Stomach smooth muscle (tissue), 2 donors: ENCODE measurements around the gene ZDHHC1.

Source experiments
- H3K27ac ChIP-seq: one replicate; pipeline ENCODE4 v1.7.0; 2013; ENCODE audit warnings: mild to moderate bottlenecking, low read length, inconsistent platforms
- H3K27me3 ChIP-seq, 2 donors: one replicate each; pipeline ENCODE4 v1.7.0; 2013; ENCODE audit warnings: low read length in 2 of 2; ENCODE audit not compliant: insufficient read depth in 2 of 2, control insufficient read depth in 1 of 2
- H3K36me3 ChIP-seq, 2 donors: one replicate each; pipeline ENCODE4 v1.7.0; 2013; ENCODE audit warnings: low read length in 2 of 2; ENCODE audit not compliant: control insufficient read depth in 2 of 2, insufficient read depth in 2 of 2
- H3K4me1 ChIP-seq: one replicate; pipeline ENCODE4 v1.7.0; 2013; ENCODE audit warnings: low read length; ENCODE audit not compliant: control insufficient read depth, insufficient read depth
- H3K4me3 ChIP-seq, 2 donors: one replicate each; pipeline ENCODE4 v1.7.0; 2013; ENCODE audit warnings: low read length in 2 of 2
- H3K9ac ChIP-seq, 2 donors: one replicate each; pipeline ENCODE4 v1.7.0; 2013; ENCODE audit warnings: low read length in 2 of 2, mild to moderate bottlenecking in 1 of 2
- H3K9me3 ChIP-seq, 2 donors: one replicate each; pipeline ENCODE4 v1.7.0; 2013; ENCODE audit warnings: low read length in 2 of 2; ENCODE audit not compliant: control insufficient read depth in 2 of 2
- donor health status: healthy.
- donor health status: Pancreatic carcinoma.

ZDHHC1 gene

DNA sequence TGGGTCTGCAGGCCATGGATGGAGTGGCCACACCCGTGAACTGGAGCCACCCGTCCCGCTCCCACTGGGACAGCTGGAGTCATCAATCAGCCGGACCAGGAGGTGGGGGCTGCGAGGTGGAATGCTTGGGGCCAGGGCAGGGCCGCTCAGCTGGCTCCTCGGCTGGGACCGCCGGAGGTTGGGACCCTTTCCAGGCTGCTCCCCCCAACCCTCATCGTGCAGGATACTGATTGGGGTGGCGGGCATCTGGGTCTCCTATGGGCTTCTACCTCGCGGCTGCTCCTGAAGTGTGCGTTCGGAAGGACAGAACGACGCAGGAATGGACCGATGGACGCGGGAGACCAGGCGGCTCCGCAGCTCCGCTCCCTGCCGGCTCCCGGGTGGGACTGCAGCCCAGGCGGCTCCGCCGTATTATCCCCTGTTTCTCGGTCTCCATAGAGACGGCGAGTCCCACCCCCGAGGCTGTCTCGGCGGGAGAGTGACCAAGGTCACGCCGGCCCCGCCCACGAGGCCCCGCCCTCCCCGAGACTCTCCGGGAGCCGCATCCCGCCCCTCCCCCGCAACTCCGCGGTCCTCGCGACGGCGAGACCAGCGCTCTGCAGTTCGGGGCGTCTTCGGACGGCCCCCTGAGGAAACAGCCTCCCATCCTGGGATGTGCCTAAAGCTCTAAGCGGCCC lies 23.0 kb downstream of the ZDHHC1 start, which contains the start of gene TPPP3:
Gene TPPP3, minus strand, starts transcription at position 388 of the 677 bp plus-strand sequence. CDS start 2,387 bp downstream, outside the sequence.
- Histone ChIP-seq H3K36me3 (no peaks in the 10 kb centered on the region), H3K4me3 (peak within 1 kb of the TSS; percentile 75 to 78), H3K4me1 (peaks cover 64% of the 10 kb centered on the region), H3K27ac (peak within 1 kb of the TSS; percentile 66), H3K27me3 (peaks cover 0 to 8% of the 10 kb centered on the region in 2 donors), H3K9ac (peak within 1 kb of the TSS; percentile 61 to 66), H3K9me3 (no peaks in the 10 kb centered on the region)

DNA sequence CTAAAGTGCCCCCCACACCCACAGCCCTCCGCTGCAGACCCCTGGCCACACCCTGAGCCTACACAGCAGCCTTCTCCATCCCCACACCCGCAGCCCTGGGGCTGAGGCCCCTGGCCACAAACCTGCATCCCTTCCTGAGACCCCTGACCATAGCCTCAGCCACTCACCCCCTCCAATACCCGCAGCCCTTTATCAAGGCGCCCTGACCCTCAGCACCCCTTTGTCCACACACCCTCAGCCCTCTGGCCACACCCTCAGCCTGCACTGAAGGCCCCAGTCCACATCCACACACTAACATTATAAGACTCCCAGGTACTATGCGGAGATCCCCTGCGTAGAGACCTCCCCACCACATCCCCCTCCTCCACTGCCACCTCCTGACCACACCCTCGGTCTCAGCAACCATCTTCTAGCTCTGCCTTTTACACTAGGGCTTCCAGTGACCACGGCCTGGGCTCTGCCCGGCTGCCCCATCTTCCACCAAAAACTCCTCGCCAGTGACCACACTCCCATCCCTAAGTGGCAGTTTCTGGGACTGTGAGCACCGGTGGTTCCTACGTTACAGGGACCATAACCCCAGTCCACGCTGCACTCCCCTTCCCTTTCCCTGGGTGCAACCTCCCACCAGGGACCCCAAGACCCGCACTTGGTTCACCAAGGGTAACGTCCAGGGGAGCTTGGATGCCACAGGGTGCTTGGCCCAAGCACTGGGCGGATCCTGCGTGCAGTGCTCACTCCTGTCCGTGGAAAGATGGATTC lies 23.8 kb downstream of the ZDHHC1 start:
- H3K4me3 ChIP-seq, result peak overlapping the region; percentile 75 to 78
- H3K9ac ChIP-seq, result peak overlapping the region; percentile 61 to 66
- H3K27me3 ChIP-seq, result peaks cover 0 to 8% of the 10 kb centered on the region in 2 donors
- no peaks in the 10 kb centered on the region for H3K36me3 ChIP-seq
- H3K27ac ChIP-seq, result peak overlapping the region; percentile 66
- H3K9me3 ChIP-seq, result no peaks in the 10 kb centered on the region
- peaks cover 60% of the 10 kb centered on the region for H3K4me1 ChIP-seq

DNA sequence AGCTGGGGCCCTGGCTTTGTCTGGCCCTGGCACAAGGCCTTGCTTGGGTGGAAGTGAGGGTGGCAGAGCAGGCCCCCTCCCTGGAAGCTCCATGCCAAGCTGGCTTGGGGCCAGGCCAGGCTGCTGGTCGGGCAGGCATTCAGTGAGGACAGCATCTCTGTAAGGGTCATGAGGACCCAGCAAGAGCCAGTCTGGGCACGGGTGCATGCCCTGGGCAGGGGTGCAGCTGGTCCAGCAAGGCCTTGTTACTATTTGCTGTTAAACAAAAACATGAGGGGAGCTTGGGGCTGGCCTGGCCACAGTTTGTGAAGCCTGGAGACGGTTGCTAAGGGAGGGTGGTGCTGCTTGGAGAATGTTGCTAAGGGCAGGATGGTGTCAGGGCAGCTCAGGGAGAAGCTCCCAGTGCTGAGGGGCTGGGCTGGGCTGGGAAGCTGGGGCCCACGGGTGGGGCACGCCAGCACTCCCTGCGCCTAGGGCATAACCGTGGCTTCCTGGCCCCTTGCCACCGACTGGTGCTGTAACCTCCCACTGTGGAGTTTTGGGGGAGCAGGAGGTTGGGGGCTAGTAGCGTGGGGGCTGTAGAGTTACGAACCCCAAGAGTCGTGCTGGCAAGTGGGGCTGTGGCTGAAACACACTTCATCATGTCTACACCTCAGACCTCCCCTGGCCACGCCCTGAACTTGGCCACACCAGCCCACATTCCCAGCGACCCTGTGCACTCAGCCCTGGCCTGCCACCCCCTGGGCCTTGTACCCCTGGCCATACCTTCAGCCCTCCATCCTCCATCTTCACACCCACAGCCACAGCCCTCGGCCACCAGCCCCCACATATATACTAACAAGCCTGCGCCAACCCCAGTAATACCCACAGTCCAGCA lies 24.6 kb downstream of the ZDHHC1 start:
- H3K4me1 ChIP-seq, result peaks cover 54% of the 10 kb centered on the region
- H3K27me3 ChIP-seq, result peaks cover 0 to 8% of the 10 kb centered on the region in 2 donors
- peak overlapping the region; percentile 66 for H3K27ac ChIP-seq
- H3K36me3 ChIP-seq, result no peaks in the 10 kb centered on the region
- H3K4me3 ChIP-seq, result peak overlapping the region; percentile 75 to 78
- no peaks in the 10 kb centered on the region for H3K9me3 ChIP-seq
- H3K9ac ChIP-seq, result peak overlapping the region; percentile 29 to 61

DNA sequence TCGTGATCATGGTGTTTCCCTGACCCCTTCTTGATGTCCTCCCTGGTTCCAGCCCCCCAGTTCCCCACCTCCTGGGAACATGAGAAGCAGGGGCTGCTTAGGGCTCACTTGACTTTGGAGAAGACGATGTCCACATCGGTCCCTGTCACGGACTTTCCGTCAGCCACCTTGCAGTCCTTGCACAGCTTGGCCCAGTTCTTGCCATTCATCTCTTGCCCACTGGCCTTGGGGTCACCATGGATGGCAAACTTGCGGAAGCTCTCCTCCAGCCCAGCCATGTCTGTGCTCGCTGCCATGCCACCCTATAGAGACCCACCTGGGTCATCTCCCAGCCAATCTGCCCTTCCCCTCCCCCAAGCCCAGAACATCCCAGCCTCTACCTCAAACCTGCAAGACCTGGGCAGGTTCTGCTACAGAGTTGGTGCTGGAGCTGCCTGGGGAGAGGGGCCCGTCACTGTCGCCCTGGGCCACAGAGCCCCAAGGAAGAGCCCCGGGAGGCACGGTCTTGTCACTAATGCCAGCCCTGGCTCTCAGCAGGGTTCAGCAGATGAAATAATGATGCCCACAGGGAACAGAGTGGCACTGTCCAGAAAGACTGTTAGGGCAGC lies 25.4 kb downstream of the ZDHHC1 start:
- no peak overlapping the region for H3K9ac ChIP-seq
- H3K27ac ChIP-seq, result peak overlapping the region; percentile 66
- peak overlapping the region in 1 of 2 donors; percentile 15 for H3K4me3 ChIP-seq
- peaks cover 46% of the 10 kb centered on the region for H3K4me1 ChIP-seq
- no peaks in the 10 kb centered on the region for H3K36me3 ChIP-seq
- H3K27me3 ChIP-seq, result peaks cover 0 to 8% of the 10 kb centered on the region in 2 donors
- H3K9me3 ChIP-seq, result no peaks in the 10 kb centered on the region

DNA sequence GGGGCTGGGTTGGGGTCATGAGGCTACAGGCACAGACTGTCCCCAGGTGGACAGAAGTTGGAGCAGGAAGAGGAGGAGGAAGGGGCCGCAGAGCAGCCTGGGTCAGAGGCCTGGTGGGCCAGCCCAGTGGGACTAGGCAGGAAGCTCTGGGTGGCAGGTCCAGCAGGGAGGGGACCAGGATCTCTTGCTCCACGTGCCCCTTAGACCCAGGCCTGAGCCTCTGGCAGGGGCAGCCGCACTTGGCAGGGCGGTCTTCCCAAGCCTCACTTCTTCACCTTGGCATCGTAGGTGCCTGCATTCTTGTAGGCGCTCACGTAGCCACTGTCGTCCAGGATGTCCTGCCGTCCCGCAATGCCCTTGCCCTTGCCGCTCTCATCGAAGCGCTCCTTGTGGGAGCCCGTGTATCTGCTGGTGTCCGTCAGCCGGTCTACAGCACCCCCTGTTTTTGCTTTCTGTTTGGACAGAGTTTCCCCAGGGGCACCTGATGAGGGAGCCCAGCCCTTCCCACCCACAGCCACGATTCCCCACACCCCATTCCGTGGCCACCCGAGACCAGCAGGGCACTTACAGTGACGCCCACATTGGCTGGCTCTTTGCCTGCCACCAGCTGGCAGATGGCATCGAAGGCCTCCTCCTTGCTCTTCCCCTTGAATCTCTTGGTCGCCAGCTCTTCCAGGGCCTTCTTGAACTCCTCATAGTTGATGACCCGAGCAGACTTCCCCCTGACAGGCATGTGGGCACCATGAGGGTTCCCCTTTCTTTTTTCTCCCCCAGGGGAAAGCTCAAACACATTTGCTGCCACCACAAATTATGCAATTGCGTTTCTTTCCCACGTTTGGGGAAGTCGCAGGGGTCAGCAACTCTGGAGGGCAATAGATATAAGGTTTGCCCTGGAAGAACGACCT lies 26.1 kb downstream of the ZDHHC1 start:
- no peak overlapping the region for H3K27ac ChIP-seq
- H3K9ac ChIP-seq, result no peak overlapping the region
- H3K4me3 ChIP-seq, result no peak overlapping the region
- H3K27me3 ChIP-seq, result peaks cover 0 to 8% of the 10 kb centered on the region in 2 donors
- H3K9me3 ChIP-seq, result no peaks in the 10 kb centered on the region
- no peaks in the 10 kb centered on the region for H3K36me3 ChIP-seq
- H3K4me1 ChIP-seq, result peaks cover 39% of the 10 kb centered on the region

DNA sequence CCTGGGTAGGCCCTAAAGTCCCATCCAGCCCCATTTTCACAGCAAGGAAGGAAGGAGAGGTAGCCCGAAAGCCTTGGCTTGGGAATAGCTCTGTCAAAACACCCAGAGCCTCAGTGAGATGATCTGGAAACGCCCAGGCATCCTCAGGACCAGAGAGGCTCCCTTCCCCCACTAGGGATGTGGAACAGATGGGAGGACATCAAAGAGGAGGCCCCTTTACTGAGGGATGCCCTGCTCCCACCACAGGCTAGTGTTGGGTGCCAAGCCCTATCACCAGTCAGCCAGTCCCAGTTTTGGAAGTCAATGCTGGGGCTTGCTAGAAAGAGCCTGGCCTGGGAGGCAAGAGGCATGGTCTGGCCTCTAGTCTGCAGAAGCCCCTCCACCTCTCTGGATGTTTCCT lies 27.7 kb downstream of the ZDHHC1 start:
- no peak overlapping the region for H3K4me3 ChIP-seq
- peaks cover 0 to 8% of the 10 kb centered on the region in 2 donors for H3K27me3 ChIP-seq
- no peaks in the 10 kb centered on the region for H3K36me3 ChIP-seq
- H3K27ac ChIP-seq, result no peak overlapping the region
- H3K9ac ChIP-seq, result no peak overlapping the region
- peaks cover 30% of the 10 kb centered on the region for H3K4me1 ChIP-seq
- no peaks in the 10 kb centered on the region for H3K9me3 ChIP-seq

DNA sequence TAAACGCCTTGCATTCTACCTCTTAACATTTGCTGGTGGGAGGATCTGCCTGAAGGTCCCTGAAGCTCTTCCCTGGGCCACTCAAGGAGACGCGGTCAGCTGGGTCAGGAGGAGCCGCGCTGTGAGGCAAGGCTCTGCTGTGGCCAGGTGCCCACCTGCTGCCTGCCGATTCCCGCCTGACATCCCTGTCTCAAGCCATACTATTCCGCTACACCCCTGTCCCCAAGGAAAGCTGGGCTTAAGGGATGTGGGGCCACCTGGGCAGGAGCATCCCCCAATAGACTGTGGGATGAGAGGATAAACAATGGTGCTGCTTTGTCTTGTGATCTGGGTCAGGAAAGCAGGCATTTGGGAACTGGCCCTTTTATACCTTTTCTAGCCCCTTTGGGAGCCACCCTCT lies 28.1 kb downstream of the ZDHHC1 start:
- Histone ChIP-seq H3K4me3 (no peak overlapping the region), H3K27ac (no peak overlapping the region), H3K9ac (no peak overlapping the region), H3K4me1 (peaks cover 26% of the 10 kb centered on the region), H3K9me3 (no peaks in the 10 kb centered on the region), H3K36me3 (no peaks in the 10 kb centered on the region), H3K27me3 (peaks cover 0 to 7% of the 10 kb centered on the region in 2 donors)

DNA sequence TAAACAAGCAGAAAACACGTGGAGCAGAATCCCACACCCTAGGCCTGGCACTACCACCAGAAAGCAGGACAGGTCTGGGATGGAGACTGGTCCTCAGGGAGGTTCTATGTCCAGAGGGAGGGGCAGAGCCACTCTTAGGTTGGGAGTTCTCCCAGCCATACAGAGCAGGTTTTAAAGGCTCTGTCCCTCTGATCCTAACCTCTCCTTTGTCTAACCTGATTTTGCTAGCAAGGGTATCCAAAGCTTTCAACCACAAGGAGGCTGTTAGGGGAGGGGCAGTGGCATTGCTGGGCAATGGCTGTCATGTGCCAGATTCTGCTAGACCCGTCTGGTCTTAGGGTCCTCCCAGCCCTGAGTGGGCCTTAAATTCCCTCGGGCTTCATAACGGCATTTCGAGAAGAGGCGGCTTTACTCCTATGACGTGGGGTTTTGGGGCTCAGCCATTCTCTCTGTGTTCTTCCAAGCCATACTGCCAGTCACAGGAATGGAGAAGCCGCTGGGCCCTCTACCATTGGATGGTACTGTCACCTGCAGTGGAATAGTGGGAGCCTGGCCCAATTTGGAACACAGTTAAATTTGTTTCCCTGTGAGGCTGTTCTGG lies 28.7 kb downstream of the ZDHHC1 start:
- no peaks in the 10 kb centered on the region for H3K9me3 ChIP-seq
- H3K9ac ChIP-seq, result no peak overlapping the region
- no peaks in the 10 kb centered on the region for H3K36me3 ChIP-seq
- H3K4me1 ChIP-seq, result peaks cover 20% of the 10 kb centered on the region
- H3K27me3 ChIP-seq, result peaks cover 0 to 1% of the 10 kb centered on the region in 2 donors
- no peak overlapping the region for H3K4me3 ChIP-seq
- no peak overlapping the region for H3K27ac ChIP-seq

DNA sequence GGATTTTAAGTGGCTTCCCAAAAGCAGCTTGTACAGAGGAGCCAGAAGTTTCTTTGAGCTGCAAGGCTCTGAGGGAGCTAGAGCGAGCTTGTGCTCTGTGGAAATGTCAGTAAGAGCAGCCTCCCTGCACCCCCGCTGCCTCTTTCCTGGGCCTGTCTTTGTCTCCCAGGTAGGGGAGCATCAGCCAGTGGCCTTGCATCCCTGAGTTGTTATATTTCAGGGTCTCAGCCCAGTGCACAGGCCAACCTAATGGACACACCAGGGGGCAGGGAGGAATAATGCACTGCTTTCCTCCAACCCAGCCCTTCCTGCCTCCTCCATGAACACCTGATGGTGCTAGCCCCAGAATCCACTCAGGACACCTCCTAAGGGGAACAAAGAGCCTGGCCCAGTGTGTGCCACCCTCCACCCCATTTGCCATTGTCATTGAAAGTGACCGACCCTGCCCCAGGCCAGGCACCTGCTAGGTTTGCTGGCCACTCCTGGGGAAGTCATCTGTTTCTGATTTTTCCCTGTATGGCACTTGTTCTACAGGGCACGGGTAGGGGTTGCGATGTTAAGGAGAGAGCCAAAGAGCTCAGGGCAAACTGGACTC lies 29.3 kb downstream of the ZDHHC1 start:
- no peak overlapping the region for H3K4me3 ChIP-seq
- no peaks in the 10 kb centered on the region for H3K27me3 ChIP-seq
- H3K4me1 ChIP-seq, result peaks cover 13% of the 10 kb centered on the region
- H3K36me3 ChIP-seq, result no peaks in the 10 kb centered on the region
- H3K9ac ChIP-seq, result no peak overlapping the region
- no peak overlapping the region for H3K27ac ChIP-seq
- no peaks in the 10 kb centered on the region for H3K9me3 ChIP-seq
